ENCODE measurements around the gene ZNF532.

ZNF532 gene

DNA sequence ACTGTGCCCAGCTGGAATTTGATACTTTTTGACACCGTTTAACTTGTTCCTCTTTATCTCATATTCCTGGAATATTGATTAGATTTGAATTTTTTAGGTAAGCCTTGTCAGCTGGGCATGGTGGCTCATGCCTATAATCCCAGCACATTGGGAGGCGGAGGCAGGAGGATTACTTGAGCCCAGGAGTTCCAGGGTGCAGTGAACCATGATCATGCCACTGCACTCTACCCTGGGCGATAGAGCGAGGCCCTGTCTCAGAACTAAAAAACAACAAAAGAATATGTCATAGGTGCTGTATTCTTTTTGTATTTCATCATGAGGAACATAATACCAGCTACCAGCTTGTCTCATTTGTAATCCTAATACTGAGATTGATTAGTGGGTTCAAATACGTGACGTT, 90.3 kb downstream of the ZNF532 start:
- no peak overlapping the region for H3K4me3 ChIP-seq (ENCODE audit: low read depth, low read length)
- DNase-seq (ENCODE audit: low read depth): no peak
- TF ChIP-seq, protein P1, sequence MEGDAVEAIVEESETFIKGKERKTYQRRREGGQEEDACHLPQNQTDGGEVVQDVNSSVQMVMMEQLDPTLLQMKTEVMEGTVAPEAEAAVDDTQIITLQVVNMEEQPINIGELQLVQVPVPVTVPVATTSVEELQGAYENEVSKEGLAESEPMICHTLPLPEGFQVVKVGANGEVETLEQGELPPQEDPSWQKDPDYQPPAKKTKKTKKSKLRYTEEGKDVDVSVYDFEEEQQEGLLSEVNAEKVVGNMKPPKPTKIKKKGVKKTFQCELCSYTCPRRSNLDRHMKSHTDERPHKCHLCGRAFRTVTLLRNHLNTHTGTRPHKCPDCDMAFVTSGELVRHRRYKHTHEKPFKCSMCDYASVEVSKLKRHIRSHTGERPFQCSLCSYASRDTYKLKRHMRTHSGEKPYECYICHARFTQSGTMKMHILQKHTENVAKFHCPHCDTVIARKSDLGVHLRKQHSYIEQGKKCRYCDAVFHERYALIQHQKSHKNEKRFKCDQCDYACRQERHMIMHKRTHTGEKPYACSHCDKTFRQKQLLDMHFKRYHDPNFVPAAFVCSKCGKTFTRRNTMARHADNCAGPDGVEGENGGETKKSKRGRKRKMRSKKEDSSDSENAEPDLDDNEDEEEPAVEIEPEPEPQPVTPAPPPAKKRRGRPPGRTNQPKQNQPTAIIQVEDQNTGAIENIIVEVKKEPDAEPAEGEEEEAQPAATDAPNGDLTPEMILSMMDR (IDR thresholded peaks at IDR 0.05; ENCODE audit: insufficient read depth, low read depth, low read length, missing control alignments): no peak

DNA sequence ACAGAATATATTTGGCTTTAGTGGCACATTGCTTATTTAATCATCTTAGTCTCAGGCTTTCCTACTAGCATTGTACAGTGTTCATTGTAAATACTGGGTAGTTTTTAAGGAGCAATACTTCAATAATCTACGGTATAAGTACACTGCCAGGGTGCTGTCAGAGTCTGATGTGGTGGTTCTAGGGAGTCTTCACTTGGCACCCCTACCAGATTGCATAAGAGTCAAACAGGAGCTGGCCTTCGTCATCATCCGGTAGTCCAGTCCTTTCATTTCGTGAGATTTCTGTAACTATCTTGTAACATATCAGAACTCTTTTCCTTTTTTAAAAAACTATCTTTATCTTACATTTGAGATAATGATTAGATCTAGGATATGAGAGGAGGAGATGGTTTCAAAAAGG, 91.1 kb downstream of the ZNF532 start:
- DNase-seq (ENCODE audit: low read depth): no peak
- no peak overlapping the region for H3K4me3 ChIP-seq (ENCODE audit: low read depth, low read length)
- TF ChIP-seq, protein P1 (IDR thresholded peaks at IDR 0.05; ENCODE audit: insufficient read depth, low read depth, low read length, missing control alignments): no peak

DNA sequence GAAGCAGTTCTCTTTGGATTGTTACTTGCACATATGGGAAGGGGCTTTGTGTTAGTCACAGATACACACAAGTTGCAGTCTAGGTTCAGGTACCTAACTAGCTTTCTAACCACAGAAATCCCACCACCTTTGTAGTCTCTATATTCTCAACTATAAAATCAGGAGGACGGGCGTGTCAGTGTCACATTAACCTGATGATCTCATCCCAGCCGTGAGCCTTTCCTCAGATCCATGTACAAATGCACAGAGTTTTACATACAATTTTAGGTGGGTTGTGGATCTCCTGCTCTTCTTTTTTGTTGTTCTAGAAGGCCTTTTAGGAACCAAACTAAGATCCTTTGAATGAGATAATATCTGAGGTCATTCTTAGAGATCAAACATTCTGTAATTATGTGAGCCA, 94.0 kb downstream of the ZNF532 start:
- no peak for DNase-seq (ENCODE audit: low read depth)
- no peak overlapping the region for H3K4me3 ChIP-seq (ENCODE audit: low read depth, low read length)
- TF ChIP-seq, protein P1 (IDR thresholded peaks at IDR 0.05; ENCODE audit: insufficient read depth, low read depth, low read length, missing control alignments): no peak

DNA sequence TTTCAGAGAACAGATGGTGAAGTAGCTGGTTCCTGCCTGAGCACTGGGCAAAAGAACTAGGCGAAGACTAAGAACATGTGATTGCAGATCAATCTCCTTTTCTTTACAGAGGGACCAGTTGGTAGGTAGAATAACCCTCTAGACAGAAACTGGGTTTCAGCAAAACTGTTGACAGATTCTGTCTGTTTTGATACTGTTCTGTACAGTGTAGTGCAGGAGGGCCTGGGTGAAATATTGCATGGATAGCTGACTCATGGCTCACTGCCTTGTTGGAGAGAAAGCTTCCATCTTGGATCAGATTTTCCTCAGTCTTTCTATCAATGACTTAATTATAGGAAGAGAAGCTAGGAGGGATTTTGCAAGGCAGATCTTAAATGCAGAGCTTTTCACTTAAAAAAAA, 95.8 kb downstream of the ZNF532 start:
- TF ChIP-seq, protein P1 (IDR thresholded peaks at IDR 0.05; ENCODE audit: insufficient read depth, low read depth, low read length, missing control alignments): no peak
- DNase-seq (ENCODE audit: low read depth): no peak

DNA sequence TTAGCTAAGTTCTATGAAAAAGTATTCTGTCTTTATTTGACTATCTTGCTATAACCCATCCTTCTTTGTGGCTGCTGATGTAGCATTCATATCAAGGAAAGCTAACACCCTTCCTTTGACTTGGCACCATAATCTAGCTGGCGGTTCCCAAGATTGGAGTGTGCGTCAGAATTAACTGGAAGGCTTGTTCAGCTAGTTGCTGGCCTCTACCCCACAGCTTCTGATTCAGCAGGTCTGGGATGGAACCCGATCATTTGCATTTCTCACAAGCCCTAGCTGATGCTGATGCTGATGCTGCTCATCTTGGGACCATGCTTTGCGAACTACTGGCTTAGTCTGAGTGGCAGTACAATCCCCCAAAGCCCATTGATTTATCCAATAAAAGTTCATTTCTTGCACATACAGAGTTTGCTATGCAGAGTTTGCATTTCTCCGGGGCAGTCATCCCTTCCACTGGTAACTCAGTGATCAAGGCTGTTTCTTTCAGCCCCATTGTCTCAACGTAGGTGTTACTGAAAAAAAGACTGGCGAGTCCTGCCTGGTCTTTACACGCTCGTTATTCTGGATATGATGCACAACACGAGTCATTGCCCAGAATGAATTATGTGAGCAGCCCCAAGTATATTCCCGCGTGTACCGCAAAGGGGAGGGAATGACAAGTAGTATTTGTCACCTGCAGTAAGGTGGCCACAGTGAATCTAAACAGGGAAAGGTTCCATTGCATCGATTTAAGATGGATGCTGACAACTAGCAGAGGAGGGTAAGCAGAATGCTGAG, 96.5 kb downstream of the ZNF532 start:
- no peak overlapping the region for H3K4me3 ChIP-seq (ENCODE audit: low read depth, low read length)
- no peak for DNase-seq (ENCODE audit: low read depth)
- TF ChIP-seq, protein P1 (IDR thresholded peaks at IDR 0.05; ENCODE audit: insufficient read depth, low read depth, low read length, missing control alignments): no peak

More for the DNA sequence above, 95.8 kb downstream of the ZNF532 start:
- H3K4me3 ChIP-seq (ENCODE audit: low read depth, low read length): no peak overlapping the region

DNA sequence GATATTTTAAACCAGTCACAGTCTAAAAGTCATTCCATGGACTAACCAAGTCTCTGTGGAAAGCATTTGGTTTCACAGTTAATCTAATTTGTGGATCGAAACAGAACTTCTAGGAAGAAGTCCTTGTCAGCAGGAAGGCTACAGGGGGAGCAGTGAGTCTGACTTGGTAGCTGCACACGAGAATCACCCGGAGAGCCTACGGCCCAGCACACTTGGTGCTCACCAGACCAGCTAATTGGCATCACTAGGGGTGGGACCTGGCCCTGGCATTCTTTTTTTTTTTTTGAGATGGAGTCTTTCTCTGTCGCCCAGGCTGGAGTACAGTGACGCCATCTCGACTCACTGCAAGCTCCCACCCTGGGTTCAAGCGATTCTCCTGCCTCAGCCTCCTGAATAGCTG, 97.7 kb downstream of the ZNF532 start:
- H3K4me3 ChIP-seq (ENCODE audit: low read depth, low read length): no peak overlapping the region
- DNase-seq (ENCODE audit: low read depth): no peak
- TF ChIP-seq, protein P1 (IDR thresholded peaks at IDR 0.05; ENCODE audit: insufficient read depth, low read depth, low read length, missing control alignments): no peak

All from GM12865 (cell line).